GM19468 (cell line): ENCODE data around the gene NRAS.
"Not testable (repeated sequence)": the region's sequence is repeated elsewhere in the genome, so short reads cannot be mapped to it uniquely, and the experiment has no call there.

Experiments used
- ATAC-seq: cut with Tn5 transposase; IDR thresholded peaks from one replicate; pipeline ENCODE4 v1.9.1; 2021; ENCODE audit warnings: mild to moderate bottlenecking, moderate library complexity, moderate number of reproducible peaks; ENCODE audit not compliant: unreplicated experiment; ENCODE audit errors: extremely low read depth

Gene NRAS

DNA sequence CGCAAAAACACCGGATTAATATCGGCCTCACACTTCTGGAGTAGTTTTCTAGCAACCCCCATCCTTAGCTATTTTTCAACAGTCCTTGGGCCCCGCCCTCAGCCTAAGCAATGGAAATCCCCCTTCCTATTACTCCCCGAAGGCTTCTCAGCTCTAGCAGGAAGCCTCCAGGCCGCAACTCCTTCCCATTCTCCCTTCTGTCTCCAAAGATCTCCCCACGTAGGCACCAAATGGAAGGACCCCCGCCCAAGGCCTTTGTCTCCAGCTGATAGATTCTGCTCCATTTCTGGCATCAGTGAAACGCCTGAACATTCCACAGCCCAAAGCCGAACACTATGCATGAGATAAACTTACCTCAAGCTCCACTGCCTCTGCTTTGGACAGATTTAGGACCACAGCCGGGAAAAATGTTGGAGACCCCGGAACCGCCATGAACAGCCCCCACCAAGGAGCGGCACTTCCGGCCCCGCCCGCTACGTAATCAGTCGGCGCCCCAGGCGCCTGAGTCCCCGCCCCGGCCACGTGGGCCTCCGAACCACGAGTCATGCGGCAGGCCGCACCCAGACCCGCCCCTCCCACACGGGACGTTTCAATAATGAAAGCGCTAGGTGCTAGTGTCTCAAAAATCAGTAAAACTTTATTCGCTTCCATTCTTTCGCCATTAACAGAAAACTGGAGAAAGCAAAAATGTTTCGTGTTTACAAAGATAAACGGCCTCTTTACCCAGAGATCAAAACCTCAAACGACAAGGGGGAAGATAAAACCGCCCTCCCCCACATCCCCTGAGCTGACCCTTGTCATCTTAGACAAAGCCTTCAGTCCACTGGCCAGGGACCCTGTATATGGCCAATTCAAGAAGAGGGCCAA lies at the start of gene NRAS:
NRAS (minus strand) TSS at position 468 of the 867 bp plus-strand sequence. CDS start 611 bp downstream, outside the sequence.
- ATAC-seq: peak; percentile 94

DNA sequence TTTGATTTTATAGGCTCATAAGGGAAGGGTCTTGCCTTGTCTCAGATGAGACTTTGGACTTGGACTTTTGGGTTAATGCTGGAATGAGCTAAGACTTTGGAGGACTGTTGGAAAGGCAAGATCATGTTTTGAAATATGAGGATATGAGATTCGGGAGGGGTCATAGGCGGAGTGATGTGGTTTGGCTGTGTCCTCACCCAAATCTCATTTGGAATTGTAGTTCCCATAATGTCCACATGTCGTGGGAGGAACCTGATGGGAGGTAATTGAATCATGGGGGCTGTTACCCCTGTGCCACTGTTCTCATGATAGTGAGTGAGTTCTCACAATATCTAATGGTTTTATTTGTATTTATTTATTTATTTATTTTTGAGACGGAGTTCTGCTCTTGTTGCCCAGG lies 48.1 kb upstream of the NRAS start:
- no peak for ATAC-seq

DNA sequence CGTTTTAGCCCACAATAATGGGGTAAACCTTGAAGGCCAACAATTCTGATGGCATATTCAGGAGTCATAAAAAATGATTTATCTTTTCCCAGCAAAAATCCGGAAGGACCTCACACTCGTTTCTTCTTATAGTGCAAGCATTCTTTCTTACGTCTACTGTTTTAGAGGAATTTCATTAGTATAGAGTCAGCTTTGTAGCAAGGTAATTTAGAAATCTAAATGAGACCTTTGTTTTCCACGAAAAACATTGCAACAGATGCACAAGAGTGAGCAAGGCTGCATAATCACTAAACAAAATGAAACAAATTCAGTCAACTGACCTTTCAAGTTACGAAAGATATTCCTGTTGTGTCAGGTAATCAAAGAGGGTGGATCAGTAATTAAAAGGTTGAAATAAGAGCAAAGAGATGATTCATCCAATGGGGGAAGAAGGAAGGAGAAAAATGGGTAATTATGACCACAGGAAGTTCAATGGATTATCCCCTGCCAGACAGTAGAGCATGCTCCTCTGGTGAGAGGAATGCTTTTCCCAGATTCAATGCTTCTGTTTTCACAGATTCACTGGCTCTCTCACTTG lies 41.8 kb upstream of the NRAS start:
- no peak for ATAC-seq

DNA sequence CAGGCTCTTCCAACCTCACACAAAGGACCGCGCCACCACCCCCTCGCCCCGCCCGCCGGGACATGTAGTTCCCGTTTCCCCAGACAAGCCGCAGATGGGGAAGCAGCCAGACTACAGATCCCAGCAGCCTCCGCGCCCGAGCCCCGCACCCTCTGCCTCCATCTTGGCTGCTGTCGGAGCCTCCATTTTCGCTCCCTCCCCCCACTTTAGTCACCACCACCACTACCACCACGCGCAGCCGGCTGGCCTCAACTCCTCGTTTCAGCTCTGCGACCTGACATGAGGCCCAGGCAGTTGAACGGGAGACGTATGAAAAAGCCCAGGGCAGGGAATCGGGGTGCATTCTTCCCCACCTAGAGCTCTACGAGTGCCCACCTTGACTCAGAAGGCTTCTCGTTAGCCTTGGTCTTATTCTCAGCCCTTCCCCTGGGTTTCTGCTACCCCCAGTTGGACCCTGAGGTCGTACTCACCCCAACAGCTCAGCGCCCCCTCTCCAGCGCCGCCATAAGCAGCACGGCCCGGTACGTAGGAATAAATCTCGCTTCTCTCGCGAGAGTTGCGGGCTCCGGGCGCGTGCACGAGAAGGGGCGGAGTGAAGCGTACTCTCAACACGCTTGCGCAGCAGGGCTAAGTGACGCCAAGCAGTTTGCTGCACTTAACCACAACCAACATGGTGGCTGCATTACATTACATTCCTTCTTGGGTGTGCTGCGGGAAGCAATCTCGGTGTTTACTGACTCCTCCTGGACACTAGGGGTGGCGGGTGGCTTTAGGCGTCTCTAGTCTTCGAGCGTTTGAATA lies 41.1 kb upstream of the NRAS start, which contains the start of gene CSDE1:
CSDE1 (minus strand) TSS at position 530 of the 801 bp plus-strand sequence. CDS start 18,094 bp downstream, outside the sequence.
- ATAC-seq: peak; percentile 61

DNA sequence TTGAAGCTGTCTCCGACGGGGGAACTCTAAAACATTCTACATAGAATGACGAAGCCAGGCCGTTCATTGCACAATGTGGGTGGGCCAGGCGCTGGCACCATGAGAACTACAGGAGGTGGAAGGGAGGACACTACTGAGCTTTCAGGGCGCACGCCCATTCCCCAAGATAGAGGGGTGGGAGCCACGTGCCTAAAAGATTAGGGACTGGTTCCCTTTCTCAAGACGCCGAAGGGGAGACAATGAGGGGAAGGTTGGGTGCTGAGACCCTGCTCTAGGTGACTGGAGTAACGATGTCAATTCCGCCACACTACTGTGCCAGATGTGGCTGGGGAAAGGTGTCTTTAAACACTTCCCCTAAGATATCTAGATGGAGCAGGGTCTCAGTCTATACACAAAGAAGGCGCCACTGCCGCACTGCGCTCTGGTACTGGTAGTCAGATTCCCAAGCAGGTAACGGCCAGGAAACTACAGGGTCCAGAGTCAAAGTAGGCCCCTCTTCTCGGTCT lies 40.4 kb upstream of the NRAS start:
- no peak for ATAC-seq

DNA sequence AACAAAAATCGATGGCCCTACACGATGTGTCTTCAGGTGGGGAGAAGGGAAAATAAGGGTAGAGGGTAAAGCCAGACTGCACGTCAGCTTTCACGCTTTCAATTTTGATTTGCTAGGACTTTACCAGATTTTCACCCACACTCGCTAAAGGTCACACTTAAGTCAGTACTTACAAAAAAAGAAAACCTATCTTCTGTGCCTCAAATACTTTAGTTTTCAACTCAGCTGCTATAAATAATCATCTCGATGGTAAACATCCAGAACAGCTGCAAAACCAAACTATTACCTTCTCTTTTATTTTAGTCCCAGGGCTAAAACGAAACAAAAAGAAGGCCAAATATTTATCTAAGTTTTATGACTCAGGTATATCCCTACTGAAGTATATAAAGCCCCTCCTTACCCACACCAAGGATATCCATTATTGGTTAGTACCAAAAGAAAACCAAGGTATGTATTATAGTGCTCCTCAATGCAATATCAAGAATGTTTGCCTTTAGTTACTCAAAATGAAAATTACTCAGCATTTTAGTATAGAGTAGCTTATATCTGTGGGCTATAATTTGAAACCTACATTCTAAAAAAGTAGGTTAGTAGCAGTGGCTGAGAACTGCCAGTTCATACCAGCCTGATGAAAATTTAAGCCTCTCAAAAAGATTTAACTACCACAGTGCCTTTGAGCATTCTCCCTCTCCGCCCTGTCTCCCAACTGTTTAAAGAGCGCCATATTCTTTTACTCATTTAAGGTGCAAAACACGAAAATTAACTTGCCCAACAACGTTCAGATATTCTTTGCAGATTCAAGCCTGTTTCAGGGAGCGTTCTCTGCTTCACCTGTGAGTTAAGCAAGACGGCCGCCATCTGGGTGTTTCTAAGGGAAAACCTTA lies 39.7 kb upstream of the NRAS start:
- no peak for ATAC-seq

DNA sequence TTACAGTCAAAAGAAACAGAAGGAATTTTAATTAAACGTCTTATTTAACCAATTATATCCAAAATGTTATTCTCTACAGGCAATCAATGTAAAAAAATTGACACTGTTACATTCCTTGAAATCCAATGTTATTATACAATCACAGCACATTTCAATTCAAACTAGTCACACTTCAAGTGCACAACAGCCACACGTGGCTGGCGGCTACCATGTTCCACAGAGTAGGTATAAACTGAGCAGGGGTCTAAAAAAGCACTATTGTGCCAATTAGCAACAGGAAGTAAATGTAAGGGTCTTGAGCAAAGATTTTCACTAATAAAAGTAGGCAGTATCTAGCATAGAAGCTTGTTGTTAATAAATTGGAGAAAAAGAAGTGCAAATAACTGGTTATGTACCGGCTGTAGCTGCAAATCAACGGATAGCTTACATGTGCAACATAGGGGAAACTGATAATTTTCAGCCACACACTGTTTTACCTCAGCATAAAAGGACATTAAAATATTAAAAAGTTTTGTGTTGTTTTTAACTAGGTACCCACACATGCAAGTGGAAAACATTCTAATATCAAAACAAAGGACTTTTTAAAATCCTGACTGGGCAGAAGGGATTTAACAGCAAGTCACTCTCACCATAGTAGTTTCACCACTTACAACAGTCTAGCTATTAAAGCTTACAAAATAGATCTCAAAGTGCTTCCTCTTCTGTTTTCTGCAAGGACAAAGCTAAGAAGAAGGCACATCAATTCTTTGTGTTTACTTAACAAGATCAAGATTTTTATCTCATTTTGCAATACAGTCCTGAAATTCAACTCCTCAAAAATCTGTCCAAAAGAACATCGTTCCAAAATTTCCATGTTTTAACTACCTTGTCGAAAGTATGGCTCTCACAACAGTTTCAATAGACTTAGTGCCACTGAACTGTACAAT lies 38.7 kb upstream of the NRAS start:
- ATAC-seq: no peak

DNA sequence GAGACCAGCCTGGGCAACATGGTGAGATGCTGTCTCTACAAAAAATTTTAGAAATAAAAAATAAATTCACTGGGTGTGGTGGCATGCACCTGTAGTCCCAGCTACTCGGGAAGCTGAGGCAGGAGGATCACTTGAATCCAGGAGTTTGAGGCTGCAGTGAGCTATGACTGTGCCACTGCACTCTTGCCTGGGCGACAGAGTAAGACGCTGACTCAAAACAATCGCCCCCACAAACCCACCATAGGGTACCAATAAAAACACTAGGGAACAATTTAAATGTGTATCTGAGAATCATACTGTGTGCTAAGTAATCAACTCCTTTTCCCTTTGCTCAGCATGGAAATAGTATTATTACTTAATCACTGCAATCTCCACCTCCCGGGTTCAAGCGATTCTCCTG lies 37.1 kb upstream of the NRAS start:
- ATAC-seq: not testable (repeated sequence)

DNA sequence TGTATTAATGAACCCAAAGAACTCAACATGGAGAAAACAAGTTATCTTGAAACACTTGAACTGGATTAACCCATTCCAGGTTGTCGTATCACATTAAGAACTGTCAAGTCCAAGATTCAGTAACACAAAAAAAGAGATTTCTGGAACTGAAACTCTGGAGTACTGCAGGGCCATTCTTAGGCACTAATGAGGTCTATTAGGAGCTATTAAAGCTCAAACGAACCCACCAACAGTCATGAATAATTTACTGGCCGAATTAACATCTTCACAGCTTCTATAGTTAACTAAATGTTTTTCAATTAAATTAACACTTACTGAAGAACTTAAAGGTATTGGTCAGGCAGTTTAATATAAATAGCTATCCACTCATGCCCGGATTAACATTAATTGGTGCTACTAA lies 36.6 kb upstream of the NRAS start:
- no peak for ATAC-seq

DNA sequence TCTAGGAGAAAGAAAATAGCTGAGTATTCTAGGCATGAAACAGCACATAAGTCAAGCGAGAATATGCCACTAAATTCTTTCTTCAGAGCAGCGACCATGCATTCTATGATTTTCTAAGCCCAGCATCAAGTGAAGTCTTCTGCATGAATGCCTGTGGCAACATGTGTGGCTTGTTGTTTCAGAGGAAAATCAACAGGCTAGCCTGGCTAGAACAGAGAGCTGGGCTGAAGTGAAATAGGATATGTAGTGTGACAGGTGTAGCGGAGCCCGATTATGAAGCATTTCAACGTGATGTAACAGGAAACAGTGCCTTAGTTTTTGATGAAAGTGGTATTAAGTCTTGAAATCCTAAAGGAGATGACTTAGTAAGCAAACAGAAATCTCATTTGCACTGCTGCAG lies 34.2 kb upstream of the NRAS start:
- ATAC-seq: no peak

DNA sequence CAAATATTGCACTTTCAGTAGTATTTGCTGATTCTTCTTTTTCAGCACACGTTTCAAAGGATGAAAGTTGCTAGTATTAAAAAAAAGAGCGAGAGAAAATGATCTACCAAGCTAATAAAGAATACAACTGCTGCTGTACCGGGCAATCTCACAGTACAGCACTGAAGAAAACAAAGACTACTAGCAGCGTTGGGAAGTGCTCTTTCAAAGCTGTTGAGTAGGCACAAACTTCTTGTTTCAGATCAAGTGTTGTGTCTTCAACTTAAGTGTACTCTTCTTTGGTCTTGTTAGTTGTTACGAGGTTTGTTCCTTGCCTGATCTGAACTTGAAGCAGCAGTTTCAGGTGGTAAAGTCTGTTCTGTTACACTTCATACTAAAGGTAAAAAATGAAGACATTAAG lies 33.3 kb upstream of the NRAS start:
- no peak for ATAC-seq

DNA sequence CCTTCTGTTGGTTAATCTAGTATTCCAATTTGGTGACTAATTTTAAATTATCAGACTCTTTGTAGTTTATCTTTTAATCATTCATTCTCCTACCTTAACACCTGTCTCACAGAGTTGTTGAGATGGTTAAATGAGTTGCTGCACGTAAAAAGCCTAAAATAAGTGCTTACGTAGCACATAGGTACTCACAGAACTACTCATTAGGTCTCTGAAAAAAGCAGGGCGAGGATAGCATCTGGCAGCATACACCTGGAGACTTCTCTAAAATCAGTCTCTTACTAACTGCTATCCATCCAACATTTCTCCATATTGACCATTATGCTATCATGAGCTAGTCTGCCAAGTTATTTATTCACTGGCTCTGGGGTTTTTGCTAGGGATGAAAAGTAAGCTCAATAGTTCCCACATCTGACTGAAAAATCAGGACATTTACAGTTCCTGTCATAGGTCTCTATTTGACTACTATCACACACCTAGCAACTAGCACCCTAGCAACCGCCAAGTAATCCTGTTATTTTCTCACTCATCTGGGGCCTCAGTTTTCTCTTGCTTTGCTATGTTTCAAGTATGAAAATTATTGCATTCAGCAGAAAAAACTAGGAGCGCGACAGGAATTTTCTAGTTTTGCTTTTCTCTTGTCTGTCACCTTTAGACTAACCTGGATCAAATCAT lies 30.0 kb upstream of the NRAS start:
- no peak for ATAC-seq

DNA sequence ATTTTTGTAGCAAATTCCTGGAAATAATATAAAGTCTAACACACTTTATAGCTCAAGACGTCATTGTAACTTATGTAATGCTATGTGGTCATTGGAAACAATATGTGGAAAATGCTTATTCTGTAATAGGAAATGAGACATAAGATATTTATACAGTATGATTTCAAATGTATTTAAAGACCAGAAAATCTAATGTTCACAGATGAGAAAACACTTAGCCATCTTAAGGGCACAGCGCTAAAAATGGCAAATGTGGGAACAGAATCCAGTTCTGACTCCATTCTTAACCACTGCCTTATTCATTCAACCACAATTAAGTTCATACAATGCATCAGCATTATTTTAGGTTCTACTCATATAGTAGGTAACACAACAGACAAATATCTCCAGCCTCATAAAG lies 28.7 kb upstream of the NRAS start:
- no peak for ATAC-seq

DNA sequence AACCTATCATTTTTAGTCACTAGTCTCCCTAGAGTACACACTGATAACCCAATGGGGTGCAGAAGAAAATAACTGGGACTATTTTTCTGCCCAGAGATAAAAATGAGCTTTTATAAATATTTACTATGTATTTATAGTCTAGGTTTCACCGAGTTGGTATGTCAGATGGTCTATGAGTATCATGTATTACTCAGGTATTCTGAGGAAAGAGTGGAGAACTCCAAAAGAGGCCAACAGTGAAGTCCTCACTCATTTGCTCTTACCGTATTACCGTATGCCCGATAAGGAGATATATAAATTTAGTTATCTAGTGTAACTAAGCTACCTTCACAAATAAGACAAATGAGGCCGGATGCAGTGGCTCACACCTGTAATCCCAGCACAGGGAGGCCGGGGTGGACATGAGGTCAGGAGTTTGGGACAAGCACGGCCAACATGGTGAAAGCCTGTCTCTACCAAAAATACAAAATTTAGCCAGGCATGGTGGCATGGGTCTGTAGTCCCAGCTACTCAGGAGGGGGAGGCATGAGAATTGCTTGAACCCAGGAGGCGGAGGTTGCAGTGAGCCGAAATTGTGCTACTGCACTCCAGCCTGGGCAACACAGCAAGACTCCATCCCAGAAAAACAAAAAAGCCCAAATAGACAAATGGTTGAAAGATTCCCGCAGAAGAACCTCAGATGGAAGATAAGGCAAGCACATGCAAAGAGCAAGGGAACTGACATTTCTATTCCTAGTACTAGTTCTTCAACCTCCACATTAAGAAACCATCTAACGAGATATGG lies 25.6 kb upstream of the NRAS start:
- no peak for ATAC-seq

DNA sequence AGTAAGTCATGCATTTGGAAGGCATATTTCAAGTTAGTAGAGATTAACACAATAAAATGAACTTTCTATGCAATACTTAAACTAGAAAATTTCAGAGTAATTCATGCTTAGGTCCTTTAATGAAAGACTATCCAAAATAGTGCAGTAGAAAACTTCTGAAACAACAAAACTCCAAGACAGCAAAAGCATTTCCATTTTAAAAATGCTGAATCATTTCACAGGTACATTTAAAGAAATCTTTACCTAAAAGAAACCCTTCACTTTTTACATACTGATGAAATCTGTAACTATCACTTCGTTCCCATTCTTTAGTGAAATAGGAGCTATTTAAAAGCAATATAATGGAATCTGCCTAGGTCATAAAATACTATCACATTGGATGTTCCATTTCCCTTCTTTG lies 23.8 kb upstream of the NRAS start:
- ATAC-seq: no peak

DNA sequence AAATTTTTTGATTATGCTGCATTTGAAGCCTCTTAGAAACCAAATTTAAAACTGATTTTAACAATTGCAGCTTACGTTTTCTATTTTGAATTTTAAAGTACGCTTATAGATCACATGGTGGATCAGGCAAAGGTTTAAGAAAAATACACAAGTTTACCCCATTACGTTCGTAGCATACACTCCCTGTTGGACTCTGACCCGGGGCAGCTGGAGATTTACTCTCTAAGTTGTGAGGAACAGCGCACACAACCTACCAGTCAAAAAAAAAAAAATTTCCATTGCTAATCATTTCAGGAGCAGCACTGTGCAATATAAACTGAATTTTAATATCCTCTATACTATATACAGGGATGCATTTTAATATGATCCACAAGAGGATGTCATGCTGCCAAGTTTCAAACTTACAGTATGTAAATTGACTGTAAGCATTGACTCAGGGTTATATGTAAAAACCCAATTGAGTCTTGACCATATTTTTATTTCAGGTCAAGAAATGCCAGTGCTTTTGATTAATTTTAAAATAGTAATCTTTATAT lies 20.8 kb upstream of the NRAS start:
- no peak for ATAC-seq

DNA sequence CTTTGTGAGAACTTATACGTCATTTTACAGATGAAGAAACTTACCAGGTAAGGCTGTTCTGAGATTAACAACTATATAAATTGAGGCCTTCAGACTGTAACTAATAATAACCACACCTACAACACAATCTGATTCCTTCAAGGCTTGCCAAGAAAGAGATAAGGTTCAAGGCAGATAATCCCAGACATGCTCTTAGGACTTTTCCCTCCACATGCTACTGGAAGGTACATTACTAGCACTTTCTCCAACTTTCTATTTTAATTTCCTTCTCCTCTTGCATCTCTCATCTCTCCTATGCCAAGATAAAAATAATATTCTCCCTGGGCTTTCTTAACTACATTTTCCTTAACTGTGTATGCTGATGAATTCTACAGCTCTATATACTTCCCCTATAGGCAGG lies 18.9 kb upstream of the NRAS start:
- ATAC-seq: no peak
